B cell (primary cell): ENCODE measurements around the gene RPL14.

ENCODE experiments used
- CTCF ChIP-seq: fragments of 200-600 bp; IDR thresholded peaks from one replicate; pipeline ENCODE4 v1.8.0; 2022; ENCODE audit warnings: antibody characterized with exemption, mild to moderate bottlenecking
- EZH2 ChIP-seq: IDR thresholded peaks from 2 replicates; pipeline ENCODE4 v1.6.1; 2012; ENCODE audit warnings: borderline replicate concordance, low read depth, mild to moderate bottlenecking, moderate library complexity, low read length; ENCODE audit not compliant: insufficient read depth, poor library complexity, severe bottlenecking

- no peak for TF ChIP-seq CTCF
- TF ChIP-seq EZH2, result no peak
These were observed 59.1 kb downstream of the RPL14 start for GRCh38 chr3:40516201-40516600.
